HepG2 (cell line): ENCODE measurements around the gene SALL4. TPM values are rescaled to one million over a fixed set of nuclear protein-coding genes. Genes with fewer than 3 reads are reported as not detected.

ENCODE experiments used
- ARNT2 ChIP-seq: sonication (generic); formaldehyde crosslinking; IDR thresholded peaks from 2 replicates; pipeline ENCODE4 v1.8.0; 2022; ENCODE audit warnings: mild to moderate bottlenecking, low read depth, missing genetic modification reagents, moderate library complexity
- EHMT2 ChIP-seq: fragments of 200-600 bp; sonication (generic); IDR thresholded peaks from 2 replicates; pipeline ENCODE4 v1.7.0; 2017; ENCODE audit warnings: antibody characterized with exemption, low read depth, low read length, borderline replicate concordance
- HNRNPK ChIP-seq: fragments of 200-400 bp; formaldehyde crosslinking; IDR thresholded peaks from 2 replicates; pipeline ENCODE4 v1.6.1; 2018; ENCODE audit warnings: low read length, low read depth, moderate library complexity, mild to moderate bottlenecking; ENCODE audit not compliant: poor library complexity, severe bottlenecking
- HOXA7 ChIP-seq: sonication (generic); formaldehyde crosslinking; IDR thresholded peaks from 2 replicates; pipeline ENCODE4 v1.8.1; 2022; ENCODE audit warnings: mild to moderate bottlenecking, missing genetic modification reagents, moderate library complexity
- KAT7 ChIP-seq: IDR thresholded peaks from 2 replicates; pipeline ENCODE4 v1.6.1; 2018; ENCODE audit warnings: borderline replicate concordance, missing compliant biosample characterization
- KDM3A ChIP-seq: IDR thresholded peaks from 2 replicates; pipeline ENCODE4 v1.6.1; 2018; ENCODE audit warnings: low read depth, missing compliant biosample characterization
- MATR3 ChIP-seq: sonication (generic); formaldehyde crosslinking; IDR thresholded peaks from 2 replicates; pipeline ENCODE4 v1.4.0; 2020; ENCODE audit warnings: missing genetic modification reagents
- MTA1 ChIP-seq: sonication (generic); formaldehyde crosslinking; IDR thresholded peaks from 2 replicates; pipeline ENCODE4 v1.4.0; 2020; ENCODE audit warnings: missing genetic modification reagents, mild to moderate bottlenecking, borderline replicate concordance
- ONECUT2 ChIP-seq: sonication (generic); formaldehyde crosslinking; IDR thresholded peaks from 2 replicates; pipeline ENCODE4 v1.4.0; 2020; ENCODE audit warnings: missing genetic modification reagents
- RBAK ChIP-seq: sonication (generic); formaldehyde crosslinking; IDR thresholded peaks from 2 replicates; pipeline ENCODE4 v1.5.1; 2020; ENCODE audit warnings: mild to moderate bottlenecking, missing genetic modification reagents
- SPEN ChIP-seq: sonication (generic); formaldehyde crosslinking; IDR thresholded peaks from 2 replicates; pipeline ENCODE4 v1.5.1; 2020; ENCODE audit warnings: low read depth, mild to moderate bottlenecking, missing genetic modification reagents
- SRSF1 ChIP-seq: fragments of 200-400 bp; formaldehyde crosslinking; optimal IDR thresholded peaks from 2 replicates; pipeline ENCODE3; 2017; ENCODE audit warnings: mild to moderate bottlenecking, low read depth, low read length, moderate library complexity
- TGIF2 ChIP-seq: IDR thresholded peaks from 2 replicates; pipeline ENCODE4 v1.6.1; 2016; ENCODE audit warnings: control low read depth, missing compliant biosample characterization
- ZBTB26 ChIP-seq: IDR thresholded peaks from 2 replicates; pipeline ENCODE4 v1.6.1; 2016; ENCODE audit warnings: missing compliant biosample characterization, missing genetic modification reagents, borderline replicate concordance
- ZFP37 ChIP-seq: sonication (generic); formaldehyde crosslinking; IDR thresholded peaks from 2 replicates; pipeline ENCODE4 v1.4.0; 2020; ENCODE audit warnings: missing genetic modification reagents, borderline replicate concordance
- ZNF10 ChIP-seq: sonication (generic); formaldehyde crosslinking; IDR thresholded peaks from 2 replicates; pipeline ENCODE4 v1.4.0; 2020; ENCODE audit warnings: mild to moderate bottlenecking, low read depth, missing genetic modification reagents, borderline replicate concordance
- ZNF143 ChIP-seq: sonication (generic); formaldehyde crosslinking; IDR thresholded peaks from 2 replicates; pipeline ENCODE4 v1.4.0; 2020; ENCODE audit warnings: missing genetic modification reagents
- ZNF251 ChIP-seq: sonication (generic); formaldehyde crosslinking; IDR thresholded peaks from 2 replicates; pipeline ENCODE4 v1.9.0; 2021; ENCODE audit warnings: mild to moderate bottlenecking, missing genetic modification reagents
- ZNF33B ChIP-seq: sonication (generic); formaldehyde crosslinking; IDR thresholded peaks from 2 replicates; pipeline ENCODE4 v1.5.1; 2020; ENCODE audit warnings: mild to moderate bottlenecking, missing genetic modification reagents
- ZNF460 ChIP-seq: sonication (generic); formaldehyde crosslinking; IDR thresholded peaks from 2 replicates; pipeline ENCODE4 v1.5.1; 2020; ENCODE audit warnings: missing genetic modification reagents, mild to moderate bottlenecking, borderline replicate concordance
- ZNF557 ChIP-seq: sonication (generic); formaldehyde crosslinking; IDR thresholded peaks from 2 replicates; pipeline ENCODE4 v1.4.0; 2020; ENCODE audit warnings: missing genetic modification reagents
- ZNF598 ChIP-seq: sonication (generic); formaldehyde crosslinking; IDR thresholded peaks from 2 replicates; pipeline ENCODE4 v1.5.1; 2020; ENCODE audit warnings: mild to moderate bottlenecking, missing genetic modification reagents, borderline replicate concordance
- ZNF674 ChIP-seq: sonication (generic); formaldehyde crosslinking; IDR thresholded peaks from 2 replicates; pipeline ENCODE4 v1.5.0; 2020; ENCODE audit warnings: low read depth, mild to moderate bottlenecking, missing genetic modification reagents
- ZNF678 ChIP-seq: sonication (generic); formaldehyde crosslinking; IDR thresholded peaks from 2 replicates; pipeline ENCODE4 v1.4.0; 2020; ENCODE audit warnings: mild to moderate bottlenecking, missing genetic modification reagents
- polyA plus RNA-seq, 8 experiments: library from polyadenylated mRNA; depleted of rRNA in 3 of 8; stranded (reverse) in 7 of 8; unstranded in 1 of 8; fragments of >200 nt; fragmentation: Illumina TruSeq in 4 of 8; extraction: Trizol in 4 of 8; gene quantifications; 2 replicates each; pipeline versions ENCODE4 v1.2.1 to v1.2.3, GENCODE V29; 2011 to 2016; ENCODE audit warnings: low read depth in 4 of 8, missing spikeins in 1 of 8, mixed read lengths in 1 of 8; ENCODE audit not compliant: insufficient read depth in 1 of 8
- total RNA-seq, 5 experiments: library from RNA; depleted of rRNA; stranded (reverse); fragments of >200 nt; fragmentation: Illumina TruSeq; extraction: Trizol; gene quantifications; 2 replicates each; pipeline ENCODE4 v1.2.3, GENCODE V29; 2016; ENCODE audit warnings: low read depth in 1 of 5
- TF ChIP-seq, protein P1 (sequence below): sonication (generic); formaldehyde crosslinking; IDR thresholded peaks from 2 replicates; pipeline ENCODE4 v1.4.0; 2020; ENCODE audit warnings: mild to moderate bottlenecking, missing genetic modification reagents
- TF ChIP-seq, protein P2 (sequence below): sonication (generic); formaldehyde crosslinking; IDR thresholded peaks from 2 replicates; pipeline ENCODE4 v1.5.1; 2020; ENCODE audit warnings: mild to moderate bottlenecking, missing genetic modification reagents, moderate library complexity
- TF ChIP-seq, protein P3 (sequence below): IDR thresholded peaks from 2 replicates; pipeline ENCODE4 v1.6.1; 2016; ENCODE audit warnings: control low read depth

Gene SALL4
- total and polyA plus RNA-seq, 2 of the 13 experiments (the other 11 are each of a cell fraction or from before 2014, with no cell fraction given): 0.33 to 1.8 TPM

DNA sequence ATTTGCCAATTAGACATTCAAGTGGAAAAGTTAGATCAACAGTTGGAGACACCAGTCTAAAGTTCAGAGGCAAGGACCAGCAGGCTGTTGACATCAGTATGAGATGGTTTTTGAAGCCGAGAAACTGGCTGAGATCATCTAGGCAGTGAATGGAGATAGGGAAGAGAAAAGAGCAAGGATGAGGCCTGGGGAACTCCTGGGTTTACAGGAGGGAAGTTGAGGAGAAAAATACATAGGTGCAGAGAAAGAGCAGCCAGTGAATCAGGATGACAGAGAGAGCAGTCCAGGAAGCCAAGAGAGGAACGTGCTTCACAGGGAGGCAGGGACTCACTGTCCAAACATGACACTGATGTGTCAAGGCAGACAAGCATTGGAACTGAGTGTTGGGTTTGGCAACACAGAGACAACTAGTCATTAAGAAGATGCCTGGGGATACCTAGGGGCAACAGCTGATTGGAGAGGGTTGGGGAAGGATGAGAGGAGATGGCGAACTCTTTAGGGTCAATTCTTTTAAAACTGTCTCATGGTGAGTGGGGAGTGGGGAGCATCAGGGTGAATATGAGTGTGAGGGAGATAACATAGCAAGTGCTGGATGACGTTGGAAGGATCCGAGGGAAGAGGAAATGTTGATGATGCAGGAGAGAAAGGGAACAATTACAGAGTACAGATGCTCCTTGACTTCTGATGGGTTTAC lies 13.2 kb upstream of the SALL4 start (continued):
- TF ChIP-seq ZNF460 (CRISPR knock-in tag): no peak
- TF ChIP-seq ZNF557 (CRISPR knock-in tag): no peak
- TF ChIP-seq SRSF1: no peak
- TF ChIP-seq EHMT2: no peak
- 0 out of 2 replicates have a peak, but pooled peaks have one; percentile 12 for TF ChIP-seq ZBTB26 (CRISPR knock-in tag)
- no peak for TF ChIP-seq TGIF2
- no peak for TF ChIP-seq HNRNPK
- TF ChIP-seq MTA1 (CRISPR knock-in tag): no peak
- TF ChIP-seq ARNT2 (CRISPR knock-in tag): 0 out of 2 replicates have a peak, but pooled peaks have one; percentile 28
- no peak for TF ChIP-seq ZNF598 (CRISPR knock-in tag)
- no peak for TF ChIP-seq MATR3 (CRISPR knock-in tag)
- TF ChIP-seq ZNF674 (CRISPR knock-in tag): no peak
- TF ChIP-seq, protein P1, sequence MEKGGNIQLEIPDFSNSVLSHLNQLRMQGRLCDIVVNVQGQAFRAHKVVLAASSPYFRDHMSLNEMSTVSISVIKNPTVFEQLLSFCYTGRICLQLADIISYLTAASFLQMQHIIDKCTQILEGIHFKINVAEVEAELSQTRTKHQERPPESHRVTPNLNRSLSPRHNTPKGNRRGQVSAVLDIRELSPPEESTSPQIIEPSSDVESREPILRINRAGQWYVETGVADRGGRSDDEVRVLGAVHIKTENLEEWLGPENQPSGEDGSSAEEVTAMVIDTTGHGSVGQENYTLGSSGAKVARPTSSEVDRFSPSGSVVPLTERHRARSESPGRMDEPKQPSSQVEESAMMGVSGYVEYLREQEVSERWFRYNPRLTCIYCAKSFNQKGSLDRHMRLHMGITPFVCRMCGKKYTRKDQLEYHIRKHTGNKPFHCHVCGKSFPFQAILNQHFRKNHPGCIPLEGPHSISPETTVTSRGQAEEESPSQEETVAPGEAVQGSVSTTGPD (CRISPR knock-in tag): no peak
- no peak for TF ChIP-seq ZNF251 (CRISPR knock-in tag)
- no peak for TF ChIP-seq KAT7 (CRISPR knock-in tag)
- TF ChIP-seq ZNF33B (CRISPR knock-in tag): 0 out of 2 replicates have a peak, but pooled peaks have one; percentile 62
- 0 out of 2 replicates have a peak, but pooled peaks have one; percentile 54 for TF ChIP-seq ZFP37 (CRISPR knock-in tag)
- no peak for TF ChIP-seq RBAK
- no peak for TF ChIP-seq ZNF678
- no peak for TF ChIP-seq HOXA7
- no peak; the same call in 1 of the 2 replicates for TF ChIP-seq ZNF143 (CRISPR knock-in tag)
- TF ChIP-seq KDM3A (CRISPR knock-in tag): no peak
- no peak for TF ChIP-seq ONECUT2
- TF ChIP-seq SPEN: peak; percentile 51; the same call in 1 of the 2 replicates
- no peak for TF ChIP-seq ZNF10 (CRISPR knock-in tag)
- TF ChIP-seq, protein P2, sequence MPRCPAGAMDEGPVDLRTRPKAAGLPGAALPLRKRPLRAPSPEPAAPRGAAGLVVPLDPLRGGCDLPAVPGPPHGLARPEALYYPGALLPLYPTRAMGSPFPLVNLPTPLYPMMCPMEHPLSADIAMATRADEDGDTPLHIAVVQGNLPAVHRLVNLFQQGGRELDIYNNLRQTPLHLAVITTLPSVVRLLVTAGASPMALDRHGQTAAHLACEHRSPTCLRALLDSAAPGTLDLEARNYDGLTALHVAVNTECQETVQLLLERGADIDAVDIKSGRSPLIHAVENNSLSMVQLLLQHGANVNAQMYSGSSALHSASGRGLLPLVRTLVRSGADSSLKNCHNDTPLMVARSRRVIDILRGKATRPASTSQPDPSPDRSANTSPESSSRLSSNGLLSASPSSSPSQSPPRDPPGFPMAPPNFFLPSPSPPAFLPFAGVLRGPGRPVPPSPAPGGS (CRISPR knock-in tag): peak; percentile 71
- TF ChIP-seq, protein P3, sequence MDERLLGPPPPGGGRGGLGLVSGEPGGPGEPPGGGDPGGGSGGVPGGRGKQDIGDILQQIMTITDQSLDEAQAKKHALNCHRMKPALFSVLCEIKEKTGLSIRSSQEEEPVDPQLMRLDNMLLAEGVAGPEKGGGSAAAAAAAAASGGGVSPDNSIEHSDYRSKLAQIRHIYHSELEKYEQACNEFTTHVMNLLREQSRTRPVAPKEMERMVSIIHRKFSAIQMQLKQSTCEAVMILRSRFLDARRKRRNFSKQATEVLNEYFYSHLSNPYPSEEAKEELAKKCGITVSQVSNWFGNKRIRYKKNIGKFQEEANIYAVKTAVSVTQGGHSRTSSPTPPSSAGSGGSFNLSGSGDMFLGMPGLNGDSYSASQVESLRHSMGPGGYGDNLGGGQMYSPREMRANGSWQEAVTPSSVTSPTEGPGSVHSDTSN (CRISPR knock-in tag): 0 out of 2 replicates have a peak, but pooled peaks have one; percentile 12
